ENCODE measurements around the gene PDE4C. TPM values are rescaled to one million over a fixed set of nuclear protein-coding genes. Genes with fewer than 3 reads are reported as not detected.

The PDE4C gene
- total RNA-seq, 1 experiment from 2014 or later = 3.0 TPM

DNA sequence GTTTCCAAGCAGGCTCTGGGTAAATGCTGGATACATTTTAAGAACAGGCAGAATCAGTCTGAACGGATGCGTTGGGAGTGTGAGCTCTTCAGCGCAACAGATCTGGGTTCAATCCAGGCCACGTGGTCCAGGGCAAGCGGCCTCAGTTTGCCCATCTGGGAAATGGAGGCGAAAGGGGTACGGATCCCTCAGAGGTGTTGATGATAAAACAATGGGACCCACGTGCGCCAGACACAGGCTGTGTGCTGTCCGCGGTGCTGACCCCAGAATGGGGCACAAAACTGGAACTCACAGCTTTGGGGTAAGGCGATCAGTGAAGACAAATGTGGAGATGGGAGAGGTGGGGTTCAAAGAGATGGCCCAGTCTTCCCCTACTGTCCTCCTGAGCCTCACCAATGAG lies 13.1 kb upstream of the PDE4C start (continued):
- TF ChIP-seq, protein P1, sequence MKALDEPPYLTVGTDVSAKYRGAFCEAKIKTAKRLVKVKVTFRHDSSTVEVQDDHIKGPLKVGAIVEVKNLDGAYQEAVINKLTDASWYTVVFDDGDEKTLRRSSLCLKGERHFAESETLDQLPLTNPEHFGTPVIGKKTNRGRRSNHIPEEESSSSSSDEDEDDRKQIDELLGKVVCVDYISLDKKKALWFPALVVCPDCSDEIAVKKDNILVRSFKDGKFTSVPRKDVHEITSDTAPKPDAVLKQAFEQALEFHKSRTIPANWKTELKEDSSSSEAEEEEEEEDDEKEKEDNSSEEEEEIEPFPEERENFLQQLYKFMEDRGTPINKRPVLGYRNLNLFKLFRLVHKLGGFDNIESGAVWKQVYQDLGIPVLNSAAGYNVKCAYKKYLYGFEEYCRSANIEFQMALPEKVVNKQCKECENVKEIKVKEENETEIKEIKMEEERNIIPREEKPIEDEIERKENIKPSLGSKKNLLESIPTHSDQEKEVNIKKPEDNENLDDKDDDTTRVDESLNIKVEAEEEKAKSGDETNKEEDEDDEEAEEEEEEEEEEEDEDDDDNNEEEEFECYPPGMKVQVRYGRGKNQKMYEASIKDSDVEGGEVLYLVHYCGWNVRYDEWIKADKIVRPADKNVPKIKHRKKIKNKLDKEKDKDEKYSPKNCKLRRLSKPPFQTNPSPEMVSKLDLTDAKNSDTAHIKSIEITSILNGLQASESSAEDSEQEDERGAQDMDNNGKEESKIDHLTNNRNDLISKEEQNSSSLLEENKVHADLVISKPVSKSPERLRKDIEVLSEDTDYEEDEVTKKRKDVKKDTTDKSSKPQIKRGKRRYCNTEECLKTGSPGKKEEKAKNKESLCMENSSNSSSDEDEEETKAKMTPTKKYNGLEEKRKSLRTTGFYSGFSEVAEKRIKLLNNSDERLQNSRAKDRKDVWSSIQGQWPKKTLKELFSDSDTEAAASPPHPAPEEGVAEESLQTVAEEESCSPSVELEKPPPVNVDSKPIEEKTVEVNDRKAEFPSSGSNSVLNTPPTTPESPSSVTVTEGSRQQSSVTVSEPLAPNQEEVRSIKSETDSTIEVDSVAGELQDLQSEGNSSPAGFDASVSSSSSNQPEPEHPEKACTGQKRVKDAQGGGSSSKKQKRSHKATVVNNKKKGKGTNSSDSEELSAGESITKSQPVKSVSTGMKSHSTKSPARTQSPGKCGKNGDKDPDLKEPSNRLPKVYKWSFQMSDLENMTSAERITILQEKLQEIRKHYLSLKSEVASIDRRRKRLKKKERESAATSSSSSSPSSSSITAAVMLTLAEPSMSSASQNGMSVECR (CRISPR knock-in tag; IDR thresholded peaks at IDR 0.05; ENCODE audit: borderline replicate concordance) = peak; percentile 92
- TF ChIP-seq FOXK1 (CRISPR knock-in tag; IDR thresholded peaks at IDR 0.05) = peak; percentile 95
- TF ChIP-seq, protein P2, sequence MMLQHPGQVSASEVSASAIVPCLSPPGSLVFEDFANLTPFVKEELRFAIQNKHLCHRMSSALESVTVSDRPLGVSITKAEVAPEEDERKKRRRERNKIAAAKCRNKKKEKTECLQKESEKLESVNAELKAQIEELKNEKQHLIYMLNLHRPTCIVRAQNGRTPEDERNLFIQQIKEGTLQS (CRISPR knock-in tag; conservative IDR thresholded peaks at IDR 0.05) = no peak
- TF ChIP-seq, protein P3, sequence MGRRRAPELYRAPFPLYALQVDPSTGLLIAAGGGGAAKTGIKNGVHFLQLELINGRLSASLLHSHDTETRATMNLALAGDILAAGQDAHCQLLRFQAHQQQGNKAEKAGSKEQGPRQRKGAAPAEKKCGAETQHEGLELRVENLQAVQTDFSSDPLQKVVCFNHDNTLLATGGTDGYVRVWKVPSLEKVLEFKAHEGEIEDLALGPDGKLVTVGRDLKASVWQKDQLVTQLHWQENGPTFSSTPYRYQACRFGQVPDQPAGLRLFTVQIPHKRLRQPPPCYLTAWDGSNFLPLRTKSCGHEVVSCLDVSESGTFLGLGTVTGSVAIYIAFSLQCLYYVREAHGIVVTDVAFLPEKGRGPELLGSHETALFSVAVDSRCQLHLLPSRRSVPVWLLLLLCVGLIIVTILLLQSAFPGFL (CRISPR knock-in tag; IDR thresholded peaks at IDR 0.05; ENCODE audit: borderline replicate concordance) = no peak
- no peak for TF ChIP-seq CREM (CRISPR knock-in tag; IDR thresholded peaks at IDR 0.05)
- TF ChIP-seq TP53 (CRISPR knock-in tag; IDR thresholded peaks at IDR 0.05) = no peak
- TF ChIP-seq MXD4 (CRISPR knock-in tag; IDR thresholded peaks at IDR 0.05; ENCODE audit: borderline replicate concordance) = no peak
- TF ChIP-seq SOX15 (CRISPR knock-in tag; IDR thresholded peaks at IDR 0.05) = no peak
- peak; percentile 80; the same call in 1 of the 2 replicates for TF ChIP-seq SMAD3 (CRISPR knock-in tag; IDR thresholded peaks at IDR 0.05; ENCODE audit: borderline replicate concordance)
- no peak for TF ChIP-seq ZNF317 (CRISPR knock-in tag; IDR thresholded peaks at IDR 0.05; ENCODE audit: borderline replicate concordance, low read depth)
- TF ChIP-seq, protein P4, sequence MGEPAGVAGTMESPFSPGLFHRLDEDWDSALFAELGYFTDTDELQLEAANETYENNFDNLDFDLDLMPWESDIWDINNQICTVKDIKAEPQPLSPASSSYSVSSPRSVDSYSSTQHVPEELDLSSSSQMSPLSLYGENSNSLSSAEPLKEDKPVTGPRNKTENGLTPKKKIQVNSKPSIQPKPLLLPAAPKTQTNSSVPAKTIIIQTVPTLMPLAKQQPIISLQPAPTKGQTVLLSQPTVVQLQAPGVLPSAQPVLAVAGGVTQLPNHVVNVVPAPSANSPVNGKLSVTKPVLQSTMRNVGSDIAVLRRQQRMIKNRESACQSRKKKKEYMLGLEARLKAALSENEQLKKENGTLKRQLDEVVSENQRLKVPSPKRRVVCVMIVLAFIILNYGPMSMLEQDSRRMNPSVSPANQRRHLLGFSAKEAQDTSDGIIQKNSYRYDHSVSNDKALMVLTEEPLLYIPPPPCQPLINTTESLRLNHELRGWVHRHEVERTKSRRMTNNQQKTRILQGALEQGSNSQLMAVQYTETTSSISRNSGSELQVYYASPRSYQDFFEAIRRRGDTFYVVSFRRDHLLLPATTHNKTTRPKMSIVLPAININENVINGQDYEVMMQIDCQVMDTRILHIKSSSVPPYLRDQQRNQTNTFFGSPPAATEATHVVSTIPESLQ (CRISPR knock-in tag; IDR thresholded peaks at IDR 0.05) = no peak
- TF ChIP-seq, protein P5, sequence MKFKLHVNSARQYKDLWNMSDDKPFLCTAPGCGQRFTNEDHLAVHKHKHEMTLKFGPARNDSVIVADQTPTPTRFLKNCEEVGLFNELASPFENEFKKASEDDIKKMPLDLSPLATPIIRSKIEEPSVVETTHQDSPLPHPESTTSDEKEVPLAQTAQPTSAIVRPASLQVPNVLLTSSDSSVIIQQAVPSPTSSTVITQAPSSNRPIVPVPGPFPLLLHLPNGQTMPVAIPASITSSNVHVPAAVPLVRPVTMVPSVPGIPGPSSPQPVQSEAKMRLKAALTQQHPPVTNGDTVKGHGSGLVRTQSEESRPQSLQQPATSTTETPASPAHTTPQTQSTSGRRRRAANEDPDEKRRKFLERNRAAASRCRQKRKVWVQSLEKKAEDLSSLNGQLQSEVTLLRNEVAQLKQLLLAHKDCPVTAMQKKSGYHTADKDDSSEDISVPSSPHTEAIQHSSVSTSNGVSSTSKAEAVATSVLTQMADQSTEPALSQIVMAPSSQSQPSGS (CRISPR knock-in tag; IDR thresholded peaks at IDR 0.05; ENCODE audit: borderline replicate concordance, low read depth) = no peak
- TF ChIP-seq, protein P6, sequence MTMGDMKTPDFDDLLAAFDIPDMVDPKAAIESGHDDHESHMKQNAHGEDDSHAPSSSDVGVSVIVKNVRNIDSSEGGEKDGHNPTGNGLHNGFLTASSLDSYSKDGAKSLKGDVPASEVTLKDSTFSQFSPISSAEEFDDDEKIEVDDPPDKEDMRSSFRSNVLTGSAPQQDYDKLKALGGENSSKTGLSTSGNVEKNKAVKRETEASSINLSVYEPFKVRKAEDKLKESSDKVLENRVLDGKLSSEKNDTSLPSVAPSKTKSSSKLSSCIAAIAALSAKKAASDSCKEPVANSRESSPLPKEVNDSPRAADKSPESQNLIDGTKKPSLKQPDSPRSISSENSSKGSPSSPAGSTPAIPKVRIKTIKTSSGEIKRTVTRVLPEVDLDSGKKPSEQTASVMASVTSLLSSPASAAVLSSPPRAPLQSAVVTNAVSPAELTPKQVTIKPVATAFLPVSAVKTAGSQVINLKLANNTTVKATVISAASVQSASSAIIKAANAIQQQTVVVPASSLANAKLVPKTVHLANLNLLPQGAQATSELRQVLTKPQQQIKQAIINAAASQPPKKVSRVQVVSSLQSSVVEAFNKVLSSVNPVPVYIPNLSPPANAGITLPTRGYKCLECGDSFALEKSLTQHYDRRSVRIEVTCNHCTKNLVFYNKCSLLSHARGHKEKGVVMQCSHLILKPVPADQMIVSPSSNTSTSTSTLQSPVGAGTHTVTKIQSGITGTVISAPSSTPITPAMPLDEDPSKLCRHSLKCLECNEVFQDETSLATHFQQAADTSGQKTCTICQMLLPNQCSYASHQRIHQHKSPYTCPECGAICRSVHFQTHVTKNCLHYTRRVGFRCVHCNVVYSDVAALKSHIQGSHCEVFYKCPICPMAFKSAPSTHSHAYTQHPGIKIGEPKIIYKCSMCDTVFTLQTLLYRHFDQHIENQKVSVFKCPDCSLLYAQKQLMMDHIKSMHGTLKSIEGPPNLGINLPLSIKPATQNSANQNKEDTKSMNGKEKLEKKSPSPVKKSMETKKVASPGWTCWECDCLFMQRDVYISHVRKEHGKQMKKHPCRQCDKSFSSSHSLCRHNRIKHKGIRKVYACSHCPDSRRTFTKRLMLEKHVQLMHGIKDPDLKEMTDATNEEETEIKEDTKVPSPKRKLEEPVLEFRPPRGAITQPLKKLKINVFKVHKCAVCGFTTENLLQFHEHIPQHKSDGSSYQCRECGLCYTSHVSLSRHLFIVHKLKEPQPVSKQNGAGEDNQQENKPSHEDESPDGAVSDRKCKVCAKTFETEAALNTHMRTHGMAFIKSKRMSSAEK (CRISPR knock-in tag; IDR thresholded peaks at IDR 0.05; ENCODE audit: borderline replicate concordance) = no peak
- TF ChIP-seq, protein P7, sequence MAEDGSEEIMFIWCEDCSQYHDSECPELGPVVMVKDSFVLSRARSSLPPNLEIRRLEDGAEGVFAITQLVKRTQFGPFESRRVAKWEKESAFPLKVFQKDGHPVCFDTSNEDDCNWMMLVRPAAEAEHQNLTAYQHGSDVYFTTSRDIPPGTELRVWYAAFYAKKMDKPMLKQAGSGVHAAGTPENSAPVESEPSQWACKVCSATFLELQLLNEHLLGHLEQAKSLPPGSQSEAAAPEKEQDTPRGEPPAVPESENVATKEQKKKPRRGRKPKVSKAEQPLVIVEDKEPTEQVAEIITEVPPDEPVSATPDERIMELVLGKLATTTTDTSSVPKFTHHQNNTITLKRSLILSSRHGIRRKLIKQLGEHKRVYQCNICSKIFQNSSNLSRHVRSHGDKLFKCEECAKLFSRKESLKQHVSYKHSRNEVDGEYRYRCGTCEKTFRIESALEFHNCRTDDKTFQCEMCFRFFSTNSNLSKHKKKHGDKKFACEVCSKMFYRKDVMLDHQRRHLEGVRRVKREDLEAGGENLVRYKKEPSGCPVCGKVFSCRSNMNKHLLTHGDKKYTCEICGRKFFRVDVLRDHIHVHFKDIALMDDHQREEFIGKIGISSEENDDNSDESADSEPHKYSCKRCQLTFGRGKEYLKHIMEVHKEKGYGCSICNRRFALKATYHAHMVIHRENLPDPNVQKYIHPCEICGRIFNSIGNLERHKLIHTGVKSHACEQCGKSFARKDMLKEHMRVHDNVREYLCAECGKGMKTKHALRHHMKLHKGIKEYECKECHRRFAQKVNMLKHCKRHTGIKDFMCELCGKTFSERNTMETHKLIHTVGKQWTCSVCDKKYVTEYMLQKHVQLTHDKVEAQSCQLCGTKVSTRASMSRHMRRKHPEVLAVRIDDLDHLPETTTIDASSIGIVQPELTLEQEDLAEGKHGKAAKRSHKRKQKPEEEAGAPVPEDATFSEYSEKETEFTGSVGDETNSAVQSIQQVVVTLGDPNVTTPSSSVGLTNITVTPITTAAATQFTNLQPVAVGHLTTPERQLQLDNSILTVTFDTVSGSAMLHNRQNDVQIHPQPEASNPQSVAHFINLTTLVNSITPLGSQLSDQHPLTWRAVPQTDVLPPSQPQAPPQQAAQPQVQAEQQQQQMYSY (CRISPR knock-in tag; IDR thresholded peaks at IDR 0.05) = no peak
- no peak for TF ChIP-seq ZNF671 (CRISPR knock-in tag; IDR thresholded peaks at IDR 0.05)
- TF ChIP-seq FOXJ3 (CRISPR knock-in tag; IDR thresholded peaks at IDR 0.05; ENCODE audit: borderline replicate concordance) = no peak
- peak; percentile 80; the same call in 1 of the 2 replicates for TF ChIP-seq ZNF219 (CRISPR knock-in tag; IDR thresholded peaks at IDR 0.05; ENCODE audit: borderline replicate concordance)
- TF ChIP-seq, protein P8, sequence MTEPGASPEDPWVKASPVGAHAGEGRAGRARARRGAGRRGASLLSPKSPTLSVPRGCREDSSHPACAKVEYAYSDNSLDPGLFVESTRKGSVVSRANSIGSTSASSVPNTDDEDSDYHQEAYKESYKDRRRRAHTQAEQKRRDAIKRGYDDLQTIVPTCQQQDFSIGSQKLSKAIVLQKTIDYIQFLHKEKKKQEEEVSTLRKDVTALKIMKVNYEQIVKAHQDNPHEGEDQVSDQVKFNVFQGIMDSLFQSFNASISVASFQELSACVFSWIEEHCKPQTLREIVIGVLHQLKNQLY (CRISPR knock-in tag; IDR thresholded peaks at IDR 0.05) = no peak
- TF ChIP-seq ZNF232 (CRISPR knock-in tag; IDR thresholded peaks at IDR 0.05) = no peak
- TF ChIP-seq GABPB1 (CRISPR knock-in tag; IDR thresholded peaks at IDR 0.05) = no peak
- TF ChIP-seq ELF4 (CRISPR knock-in tag; IDR thresholded peaks at IDR 0.05; ENCODE audit: low read depth) = no peak
